ENCODE results near the gene MATK.

Gene MATK

GRCh38 chr19:3800996-3801395, 14.8 kb upstream of the MATK start:
- TF ChIP-seq FOXK2 (IDR thresholded peaks at IDR 0.05) (no peak), FOXM1 (IDR thresholded peaks at IDR 0.05; ENCODE audit: borderline replicate concordance) (no peak), CTBP1 (IDR thresholded peaks at IDR 0.05; ENCODE audit: borderline replicate concordance) (no peak), ARNT (IDR thresholded peaks at IDR 0.05) (no peak), PKNOX1 (IDR thresholded peaks at IDR 0.05) (no peak), BHLHE40 (IDR thresholded peaks at IDR 0.05; ENCODE audit: borderline replicate concordance) (no peak), NFRKB (IDR thresholded peaks at IDR 0.05) (no peak), ZNF384 (IDR thresholded peaks at IDR 0.05) (no peak), LEF1 (IDR thresholded peaks at IDR 0.05; ENCODE audit: borderline replicate concordance) (no peak), HDGF (IDR thresholded peaks at IDR 0.05; ENCODE audit: borderline replicate concordance) (no peak), TARDBP (IDR thresholded peaks at IDR 0.05) (no peak), SP1 (IDR thresholded peaks at IDR 0.05) (no peak), FOXA1 (IDR thresholded peaks at IDR 0.05) (no peak), L3MBTL2 (conservative IDR thresholded peaks at IDR 0.05) (no peak), ELF4 (IDR thresholded peaks at IDR 0.05) (no peak), SUZ12 (IDR thresholded peaks at IDR 0.05) (no peak)
- ChIA-PET CTCF (no interaction called here), POLR2A (interaction anchor here (0.6 kb wide), 1 partner anchor 9 kb away, joined by 3 read pairs; no protein-coding TSS in a partner anchor)
- no peak for DNase-seq (ENCODE audit: extremely low spot score)

- DNase-seq (ENCODE audit: extremely low spot score), result no peak
- POLR2A ChIA-PET, result interaction anchor here (3.2 kb wide), 1 partner anchor 35 kb away, joined by 15 read pairs; the partner anchor contains the start of gene MRPL54
- CTCF ChIA-PET, result no interaction called here
- TF ChIP-seq FOXM1 (IDR thresholded peaks at IDR 0.05; ENCODE audit: borderline replicate concordance), result no peak
- no peak for TF ChIP-seq LEF1 (IDR thresholded peaks at IDR 0.05; ENCODE audit: borderline replicate concordance)
- TF ChIP-seq ELF4 (IDR thresholded peaks at IDR 0.05), result no peak
- no peak for TF ChIP-seq SP1 (IDR thresholded peaks at IDR 0.05)
- no peak for TF ChIP-seq PKNOX1 (IDR thresholded peaks at IDR 0.05)
- no peak for TF ChIP-seq BHLHE40 (IDR thresholded peaks at IDR 0.05; ENCODE audit: borderline replicate concordance)
- no peak for TF ChIP-seq FOXK2 (IDR thresholded peaks at IDR 0.05)
- no peak for TF ChIP-seq CTBP1 (IDR thresholded peaks at IDR 0.05; ENCODE audit: borderline replicate concordance)
- no peak for TF ChIP-seq ZNF384 (IDR thresholded peaks at IDR 0.05)
- no peak for TF ChIP-seq HDGF (IDR thresholded peaks at IDR 0.05; ENCODE audit: borderline replicate concordance)
- TF ChIP-seq TARDBP (IDR thresholded peaks at IDR 0.05), result no peak
- TF ChIP-seq NFRKB (IDR thresholded peaks at IDR 0.05), result no peak
- TF ChIP-seq ARNT (IDR thresholded peaks at IDR 0.05), result no peak
- TF ChIP-seq L3MBTL2 (conservative IDR thresholded peaks at IDR 0.05), result no peak
- no peak for TF ChIP-seq FOXA1 (IDR thresholded peaks at IDR 0.05)
Observed at GRCh38 chr19:3798137-3798536, 12.0 kb upstream of the MATK start.

- CTCF ChIA-PET, result no interaction called here
- TF ChIP-seq TARDBP (IDR thresholded peaks at IDR 0.05) (no peak), FOXA1 (IDR thresholded peaks at IDR 0.05) (no peak), LEF1 (IDR thresholded peaks at IDR 0.05; ENCODE audit: borderline replicate concordance) (no peak), SUZ12 (IDR thresholded peaks at IDR 0.05) (no peak), HDGF (IDR thresholded peaks at IDR 0.05; ENCODE audit: borderline replicate concordance) (no peak), ELF4 (IDR thresholded peaks at IDR 0.05) (no peak), FOXK2 (IDR thresholded peaks at IDR 0.05) (no peak), ZNF384 (IDR thresholded peaks at IDR 0.05) (no peak), CTBP1 (IDR thresholded peaks at IDR 0.05; ENCODE audit: borderline replicate concordance) (no peak), ARNT (IDR thresholded peaks at IDR 0.05) (no peak), PKNOX1 (IDR thresholded peaks at IDR 0.05) (no peak), SP1 (IDR thresholded peaks at IDR 0.05) (no peak), FOXM1 (IDR thresholded peaks at IDR 0.05; ENCODE audit: borderline replicate concordance) (no peak), L3MBTL2 (conservative IDR thresholded peaks at IDR 0.05) (no peak), NFRKB (IDR thresholded peaks at IDR 0.05) (no peak), BHLHE40 (IDR thresholded peaks at IDR 0.05; ENCODE audit: borderline replicate concordance) (no peak)
- no peak for DNase-seq (ENCODE audit: extremely low spot score)
Observed at GRCh38 chr19:3796358-3796757, 10.2 kb upstream of the MATK start.

GRCh38 chr19:3793799-3794198, 7.6 kb upstream of the MATK start:
- no peak for DNase-seq (ENCODE audit: extremely low spot score)
- no peak for TF ChIP-seq TARDBP (IDR thresholded peaks at IDR 0.05)
- TF ChIP-seq PKNOX1 (IDR thresholded peaks at IDR 0.05), result no peak
- no peak for TF ChIP-seq CTBP1 (IDR thresholded peaks at IDR 0.05; ENCODE audit: borderline replicate concordance)
- no peak for TF ChIP-seq LEF1 (IDR thresholded peaks at IDR 0.05; ENCODE audit: borderline replicate concordance)
- no peak for TF ChIP-seq ZNF384 (IDR thresholded peaks at IDR 0.05)
- TF ChIP-seq BHLHE40 (IDR thresholded peaks at IDR 0.05; ENCODE audit: borderline replicate concordance), result no peak
- no peak for TF ChIP-seq NFRKB (IDR thresholded peaks at IDR 0.05)
- CTCF ChIA-PET, result no interaction called here
- POLR2A ChIA-PET, result interaction anchor here (0.7 kb wide), 1 partner anchor 31 kb away, joined by 3 read pairs; the partner anchor contains the start of gene MRPL54

More at GRCh38 chr19:3796358-3796757, 10.2 kb upstream of the MATK start:
- POLR2A ChIA-PET, result interaction anchor here (3.2 kb wide), 1 partner anchor 34 kb away, joined by 15 read pairs; the partner anchor contains the start of gene MRPL54

GRCh38 chr19:3792114-3792513, 5.9 kb upstream of the MATK start:
- TF ChIP-seq BHLHE40 (IDR thresholded peaks at IDR 0.05; ENCODE audit: borderline replicate concordance) (no peak), ZNF384 (IDR thresholded peaks at IDR 0.05) (0 out of 2 replicates have a peak, but pooled peaks have one; percentile 6)
- ChIA-PET CTCF (interaction anchor here (0.6 kb wide), 1 partner anchor 8 kb away, joined by 7 read pairs; no protein-coding TSS in a partner anchor), POLR2A (no interaction called here)
- DNase-seq (ENCODE audit: extremely low spot score), result no peak
